GM23338 (cell line): Measurements from ENCODE around the gene CRACR2A.

ENCODE experiments used
- CTCF ChIP-seq, 2 experiments: fragments of 200-600 bp in 1 of 2; sonication (generic) in 1 of 2; conservative IDR thresholded peaks; 2 replicates each; pipeline versions ENCODE4 v1.5.1 to v1.6.1; 2016 to 2017; ENCODE audit warnings: antibody characterized with exemption in 2 of 2, low read depth in 2 of 2, mild to moderate bottlenecking in 2 of 2, moderate library complexity in 1 of 2
- EZH2phosphoT487 ChIP-seq: fragments of 200-600 bp; sonication (generic); IDR thresholded peaks from one replicate; pipeline ENCODE4 v1.8.1; 2018; ENCODE audit warnings: antibody characterized with exemption; ENCODE audit not compliant: unreplicated experiment

- TF ChIP-seq CTCF (conservative IDR thresholded peaks at IDR 0.05; ENCODE audit: low read depth in 2 of 2) (peak; percentile 66 to 82), EZH2phosphoT487 (no peak)
These were observed 97.5 kb downstream of the CRACR2A start for GRCh38 chr12:3655328-3655900.
